Endothelial cell of umbilical vein (primary cell): Measurements from ENCODE around the gene RANBP1. TPM values are rescaled to one million over a fixed set of nuclear protein-coding genes. Genes with fewer than 3 reads are reported as not detected.

Experiments used
- BruUV-seq: library from RNA; stranded (reverse); fragments of 400-500 nt; replicated peaks from 2 replicates; lab custom pipeline; 2021; lab: Mats Ljungman, UMichigan
- CTCF ChIA-PET: fragments of 300-600, 350-600 bp; sonication (Branson Sonifier 250); formaldehyde crosslinking; loops from one replicate; lab custom pipeline; 2021; ENCODE audit warnings: antibody characterized with exemption, inconsistent platforms; lab: Charles Lee
- POLR2A ChIA-PET: fragments of 300-600, 350-600 bp; sonication (Branson Sonifier 250); formaldehyde crosslinking; loops from one replicate; lab custom pipeline; 2021; ENCODE audit warnings: antibody characterized with exemption, inconsistent platforms; lab: Charles Lee
- DNase-seq: peaks from one replicate; pipeline ENCODE4 v3.0.0-alpha.2; 2011; ENCODE audit warnings: low read depth, low spot score
- FAIRE-seq: peaks from 2 replicates; lab custom pipeline; 2011; peaks lifted over from hg19 to GRCh38; lab: Jason Lieb, UNC
- H2AFZ ChIP-seq: 2 replicates; pipeline ENCODE4 v1.6.0; 2012; ENCODE audit warnings: low read depth, low read length, control low read depth, inconsistent platforms
- H3K27ac ChIP-seq: 2 replicates; pipeline ENCODE4 v1.5.1; 2011; ENCODE audit warnings: low read depth, mild to moderate bottlenecking, control low read depth, low read length, moderate library complexity; ENCODE audit not compliant: insufficient read depth
- H3K27me3 ChIP-seq, 2 experiments: 2 replicates each; pipeline versions ENCODE4 v1.6.0 to v1.6.1; 2011; ENCODE audit warnings: low read length in 2 of 2, mixed read lengths in 1 of 2; ENCODE audit not compliant: control insufficient read depth in 2 of 2, insufficient read depth in 2 of 2
- H3K36me3 ChIP-seq, 2 experiments: 2 replicates in 1 of 2; 3 replicates in 1 of 2; pipeline ENCODE4 v1.5.1; 2011; ENCODE audit warnings: low read length in 2 of 2, mild to moderate bottlenecking in 1 of 2, moderate library complexity in 1 of 2; ENCODE audit not compliant: control insufficient read depth in 2 of 2, insufficient read depth in 2 of 2; ENCODE audit errors: extremely low read depth in 1 of 2
- H3K4me1 ChIP-seq: 3 replicates; pipeline ENCODE4 v1.5.1; 2011; ENCODE audit warnings: mild to moderate bottlenecking, low read length; ENCODE audit not compliant: control insufficient read depth, insufficient read depth; ENCODE audit errors: extremely low read depth
- H3K4me2 ChIP-seq: 2 replicates; pipeline ENCODE4 v1.6.1; 2011; ENCODE audit warnings: low read length, control low read depth, mixed read lengths; ENCODE audit not compliant: insufficient read depth
- H3K4me3 ChIP-seq, 3 experiments: fragments of 200-600 bp in 1 of 3; sonication (generic), shearing (Covaris generic) in 1 of 3; replicated peaks in 1 of 3; 2 replicates each; pipeline ENCODE4 v1.5.1; 2011 to 2016; ENCODE audit warnings: control low read depth in 3 of 3, low read length in 3 of 3, mild to moderate bottlenecking in 2 of 3, inconsistent platforms in 1 of 3, low read depth in 1 of 3, moderate library complexity in 1 of 3; ENCODE audit not compliant: insufficient read depth in 1 of 3
- H3K79me2 ChIP-seq: 2 replicates; pipeline ENCODE4 v1.6.0; 2012; ENCODE audit warnings: low read length, inconsistent platforms; ENCODE audit not compliant: control insufficient read depth, insufficient read depth
- H3K9ac ChIP-seq: replicated peaks from 2 replicates; pipeline ENCODE3; 2011; ENCODE audit warnings: low read length, control low read depth; ENCODE audit not compliant: insufficient read depth; ENCODE audit errors: extremely low read depth
- H3K9me1 ChIP-seq: replicated peaks from 3 replicates; pipeline ENCODE4 v1.6.0; 2011; ENCODE audit warnings: mild to moderate bottlenecking, low read length; ENCODE audit not compliant: control insufficient read depth, insufficient read depth; ENCODE audit errors: extremely low read depth
- H3K9me3 ChIP-seq: replicated peaks from 2 replicates; pipeline ENCODE4 v1.5.1; 2012; ENCODE audit warnings: low read length, inconsistent platforms; ENCODE audit not compliant: control insufficient read depth, insufficient read depth
- H4K20me1 ChIP-seq: replicated peaks from 2 replicates; pipeline ENCODE3; 2011; ENCODE audit warnings: mild to moderate bottlenecking, low read length; ENCODE audit not compliant: control insufficient read depth, insufficient read depth; ENCODE audit errors: extremely low read depth
- CTCF ChIP-seq, 2 donors: IDR thresholded peaks; 1 replicate in 1 of 2; 2 replicates in 1 of 2; pipeline ENCODE4 v1.5.1; 2011; ENCODE audit warnings: low read length in 2 of 2, mild to moderate bottlenecking in 2 of 2, moderate library complexity in 2 of 2, control low read depth in 1 of 2, inconsistent platforms in 1 of 2, low read depth in 1 of 2; ENCODE audit not compliant: insufficient read depth in 1 of 2; ENCODE audit errors: extremely low read depth in 1 of 2
- EZH2 ChIP-seq: IDR thresholded peaks from 2 replicates; pipeline ENCODE4 v1.6.1; 2012; ENCODE audit warnings: borderline replicate concordance, low read depth, mild to moderate bottlenecking, moderate library complexity, low read length, inconsistent platforms; ENCODE audit not compliant: severe bottlenecking
- FOS ChIP-seq: IDR thresholded peaks from 2 replicates; pipeline ENCODE4 v1.6.1; 2011; ENCODE audit warnings: mild to moderate bottlenecking, low read length, moderate library complexity, borderline replicate concordance; ENCODE audit not compliant: insufficient read depth
- GATA2 ChIP-seq: IDR thresholded peaks from 2 replicates; pipeline ENCODE4 v1.7.0; 2011; ENCODE audit warnings: low read depth, mild to moderate bottlenecking, moderate library complexity, mixed read lengths, low read length; ENCODE audit not compliant: insufficient read length, insufficient read depth
- JUN ChIP-seq: IDR thresholded peaks from 2 replicates; pipeline ENCODE4 v1.6.1; 2011; ENCODE audit warnings: borderline replicate concordance, low read depth; ENCODE audit not compliant: insufficient read length, insufficient read depth
- MYC ChIP-seq: IDR thresholded peaks from one replicate; pipeline ENCODE4 v1.6.1; 2011; ENCODE audit warnings: mild to moderate bottlenecking, low read depth, low read length
- POLR2A ChIP-seq: IDR thresholded peaks from 2 replicates; pipeline ENCODE4 v1.6.1; 2012; ENCODE audit warnings: low read depth, mild to moderate bottlenecking, control low read depth, low read length
- POLR2AphosphoS5 ChIP-seq: IDR thresholded peaks from 2 replicates; pipeline ENCODE4 v1.6.1; 2012; ENCODE audit warnings: low read depth, mild to moderate bottlenecking, control low read depth, low read length, moderate library complexity; ENCODE audit not compliant: insufficient read depth
- dilution Hi-C: fragments of 300-500 bp; cut with MboI; formaldehyde crosslinking; loops from one replicate; pipeline ENCODE4 v1.15.0; 2019; ENCODE audit warnings: low sequenced_read_pairs; ENCODE audit not compliant: extremely low pct_ligation_motif_present
- intact Hi-C: fragments of 100-400 bp; cut with micrococcal nuclease; formaldehyde crosslinking; loops from one replicate; pipeline ENCODE4 v1.10.0; 2022
- polyA plus RNA-seq, 4 experiments: library from polyadenylated mRNA; depleted of rRNA in 3 of 4; stranded (reverse) in 3 of 4; unstranded in 1 of 4; fragments of >200 nt; gene quantifications; 2 replicates each; pipeline versions ENCODE4 v1.2.1 to v1.2.3, GENCODE V29; 2011 to 2012; ENCODE audit warnings: missing spikeins in 1 of 4
- total RNA-seq: library from RNA; stranded (reverse); gene quantifications from 2 replicates; pipeline ENCODE4 v1.2.3, GENCODE V29; 2021
- TF ChIP-seq, protein P1 (sequence below): IDR thresholded peaks from 2 replicates; pipeline ENCODE4 v1.6.1; 2011; ENCODE audit not compliant: insufficient read depth, insufficient read length

RANBP1 gene
- total and polyA plus RNA-seq, 2 donors (not counting 3 experiments of a cell fraction or from before 2014, with no cell fraction given): 228 to 247 TPM

GRCh38 chr22:20125201-20126174 lies 9.6 kb downstream of the RANBP1 start:
- H3K27ac ChIP-seq: no peak overlapping the region
- no peaks in the 10 kb centered on the region for H3K4me1 ChIP-seq
- no peaks in the 10 kb centered on the region for H3K9me3 ChIP-seq
- H3K36me3 ChIP-seq: peaks cover 5 to 29% of the 10 kb centered on the region in 2 experiments
- CTCF ChIA-PET: interaction anchor here (0.6 kb wide), 1 partner anchor 8 kb away, joined by 4 read pairs; the partner anchor contains the start of gene TRMT2A
- BruUV-seq: no TSS peak
- POLR2A ChIA-PET: no interaction called here
- no peak overlapping the region for H2AFZ ChIP-seq
- FAIRE-seq (no peak), DNase-seq (no peak)
- no peaks in the 10 kb centered on the region for H4K20me1 ChIP-seq
- intact Hi-C loops (no loop called here), dilution Hi-C loops (no loop called here)
- no peak overlapping the region for H3K4me2 ChIP-seq
- no peak overlapping the region for H3K4me3 ChIP-seq
- no peak overlapping the region for H3K9ac ChIP-seq
- no peaks in the 10 kb centered on the region for H3K27me3 ChIP-seq
- H3K79me2 ChIP-seq: peaks cover 33% of the 10 kb centered on the region
- TF ChIP-seq MYC (no peak), EZH2 (no peak), POLR2A (no peak), JUN (no peak), CTCF (IDR thresholded peaks at IDR 0.05; ENCODE audit: extremely low read depth in 1 of 2, insufficient read depth in 1 of 2, low read depth in 1 of 2, low read length in 2 of 2) (no peak), GATA2 (no peak), POLR2AphosphoS5 (no peak), FOS (no peak)
- TF ChIP-seq, protein P1, sequence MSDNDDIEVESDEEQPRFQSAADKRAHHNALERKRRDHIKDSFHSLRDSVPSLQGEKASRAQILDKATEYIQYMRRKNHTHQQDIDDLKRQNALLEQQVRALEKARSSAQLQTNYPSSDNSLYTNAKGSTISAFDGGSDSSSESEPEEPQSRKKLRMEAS: no peak
- no peaks in the 10 kb centered on the region for H3K9me1 ChIP-seq
